B cell (primary cell): ENCODE measurements around the gene KCNA3. TPM values are rescaled to one million over a fixed set of nuclear protein-coding genes. Genes with fewer than 3 reads are reported as not detected.

ENCODE experiments used
- ATAC-seq: fragments of 200-7000 bp; cut with Tn5 transposase; one replicate; pipeline ENCODE4 v1.10.0; 2021; ENCODE audit warnings: low read depth, mild to moderate bottlenecking, moderate number of reproducible peaks, moderate library complexity
- CTCF ChIA-PET: fragments of 350-600 bp; sonication (Branson Sonifier 250); formaldehyde crosslinking; loops from one replicate; lab custom pipeline; 2021; ENCODE audit warnings: antibody characterized with exemption, inconsistent platforms; lab: Charles Lee
- POLR2A ChIA-PET: fragments of 350-600 bp; sonication (Branson Sonifier 250); formaldehyde crosslinking; loops from one replicate; lab custom pipeline; 2021; ENCODE audit warnings: antibody characterized with exemption; lab: Charles Lee
- DNase-seq: peaks from one replicate; pipeline ENCODE4 v3.0.0; 2013
- H2AFZ ChIP-seq: 2 replicates; pipeline ENCODE4 v1.6.1; 2012; ENCODE audit warnings: mild to moderate bottlenecking, low read depth, low read length; ENCODE audit not compliant: insufficient read depth, poor library complexity, severe bottlenecking
- H3K27ac ChIP-seq, 2 donors: 1 replicate in 1 of 2; 2 replicates in 1 of 2; pipeline ENCODE4 v1.5.1; 2012 to 2013; ENCODE audit warnings: low read length in 2 of 2, mild to moderate bottlenecking in 2 of 2, moderate library complexity in 1 of 2
- H3K27me3 ChIP-seq, 4 experiments: fragments of 200-600 bp in 1 of 4; sonication (generic) in 1 of 4; replicated peaks in 1 of 4; 1 replicate in 2 of 4; 2 replicates in 2 of 4; pipeline versions ENCODE4 v1.6.1 to v1.7.0; 2013 to 2016; ENCODE audit warnings: low read length in 3 of 4, mild to moderate bottlenecking in 2 of 4, mixed read lengths in 1 of 4, moderate library complexity in 1 of 4; ENCODE audit not compliant: insufficient read depth in 4 of 4, control insufficient read depth in 3 of 4; ENCODE audit errors: control extremely low read depth in 1 of 4
- H3K36me3 ChIP-seq, 2 experiments: replicated peaks in 1 of 2; 1 replicate in 1 of 2; 2 replicates in 1 of 2; pipeline versions ENCODE4 v1.6.1 to v1.7.1; 2013; ENCODE audit warnings: low read length in 1 of 2; ENCODE audit not compliant: insufficient read depth in 2 of 2, control insufficient read depth in 1 of 2; ENCODE audit errors: control extremely low read depth in 1 of 2, extremely low read depth in 1 of 2
- H3K4me1 ChIP-seq, 2 donors: fragments of 200-600 bp in 1 of 2; sonication (generic) in 1 of 2; 1 replicate in 1 of 2; 2 replicates in 1 of 2; pipeline versions ENCODE4 v1.5.1 to v1.6.1; 2013 to 2017; ENCODE audit warnings: low read length in 2 of 2; ENCODE audit not compliant: control insufficient read depth in 2 of 2, insufficient read depth in 2 of 2
- H3K4me2 ChIP-seq: replicated peaks from 2 replicates; pipeline ENCODE3; 2012; ENCODE audit warnings: mild to moderate bottlenecking, low read depth, low read length; ENCODE audit not compliant: poor library complexity, severe bottlenecking
- H3K4me3 ChIP-seq, 5 experiments: fragments of 200-600 bp in 1 of 5; sonication (generic) in 1 of 5; 1 replicate in 3 of 5; 2 replicates in 2 of 5; pipeline versions ENCODE4 v1.5.1 to v1.7.0; 2011 to 2016; ENCODE audit warnings: low read length in 4 of 5, mild to moderate bottlenecking in 4 of 5, low read depth in 2 of 5, control low read depth in 1 of 5, moderate library complexity in 1 of 5; ENCODE audit not compliant: insufficient read depth in 1 of 5; ENCODE audit errors: control extremely low read depth in 1 of 5, extremely low read depth in 1 of 5
- H3K79me2 ChIP-seq: fragments of 200-600 bp; sonication (generic); one replicate; pipeline ENCODE4 v1.6.0; 2016; ENCODE audit warnings: low read length; ENCODE audit not compliant: control insufficient read depth, insufficient read depth
- H3K9ac ChIP-seq: fragments of 200-600 bp; sonication (generic); 2 replicates; pipeline ENCODE4 v1.6.1; 2017; ENCODE audit warnings: mild to moderate bottlenecking, low read length, moderate library complexity
- H3K9me3 ChIP-seq, 3 donors: one replicate each; pipeline versions ENCODE4 v1.6.1 to v1.7.1; 2013; ENCODE audit warnings: low read length in 2 of 3; ENCODE audit not compliant: control insufficient read depth in 2 of 3, insufficient read depth in 1 of 3; ENCODE audit errors: control extremely low read depth in 1 of 3
- H4K20me1 ChIP-seq: 2 replicates; pipeline ENCODE4 v1.6.0; 2012; ENCODE audit warnings: mild to moderate bottlenecking, low read length; ENCODE audit not compliant: insufficient read depth, control insufficient read depth, poor library complexity, severe bottlenecking
- H3K27ac Mint-ChIP-seq: one replicate; pipeline ENCODE4 v1.8.0; 2021; ENCODE audit warnings: mixed read lengths
- H3K27me3 Mint-ChIP-seq: one replicate; pipeline ENCODE4 v1.8.0; 2021; ENCODE audit warnings: mixed read lengths
- H3K4me1 Mint-ChIP-seq: one replicate; pipeline ENCODE4 v1.8.0; 2021; ENCODE audit warnings: mixed read lengths
- H3K4me3 Mint-ChIP-seq: one replicate; pipeline ENCODE4 v1.8.0; 2021; ENCODE audit warnings: mixed read lengths
- H3K9me3 Mint-ChIP-seq: one replicate; pipeline ENCODE4 v1.8.0; 2022; ENCODE audit warnings: mixed read lengths; ENCODE audit not compliant: insufficient read depth
- CTCF ChIP-seq: fragments of 200-600 bp; IDR thresholded peaks from one replicate; pipeline ENCODE4 v1.8.0; 2022; ENCODE audit warnings: antibody characterized with exemption, mild to moderate bottlenecking
- EZH2 ChIP-seq: IDR thresholded peaks from 2 replicates; pipeline ENCODE4 v1.6.1; 2012; ENCODE audit warnings: borderline replicate concordance, low read depth, mild to moderate bottlenecking, moderate library complexity, low read length; ENCODE audit not compliant: insufficient read depth, poor library complexity, severe bottlenecking
- WGBS: methylation state at CpG from one replicate; pipeline ENCODE4 v1.1.5; 2013; ENCODE audit warnings: missing lambda C conversion rate; ENCODE audit not compliant: insufficient coverage; 5-methylcytosine and 5-hydroxymethylcytosine counted together
- intact Hi-C: fragments of 100-400 bp; cut with micrococcal nuclease; formaldehyde crosslinking; loops from one replicate; pipeline ENCODE4 v1.10.0; 2022
- polyA plus RNA-seq: library from polyadenylated mRNA; depleted of rRNA; stranded (reverse); fragments of >200 nt; gene quantifications from 2 replicates; pipeline ENCODE4 v1.2.3, GENCODE V29; 2012
- total RNA-seq, 2 donors: library from RNA; stranded (reverse); fragments of 120-200 nt in 1 of 2; gene quantifications; 1 replicate in 1 of 2; 2 replicates in 1 of 2; pipeline versions ENCODE4 v1.2.3 to v1.2.4, GENCODE V29; 2013 to 2022

KCNA3 gene
- total and polyA plus RNA-seq, 2 donors (not counting 1 experiment from before 2014, with no cell fraction given) = 17.5 to 60.0 TPM

- Mint-ChIP-seq H3K4me3 (no peak overlapping the region), H3K4me1 (peaks cover 2% of the 10 kb centered on the region), H3K9me3 (no peaks in the 10 kb centered on the region), H3K27me3 (peaks cover 3% of the 10 kb centered on the region), H3K27ac (no peak overlapping the region)
- Histone ChIP-seq H3K4me1 (no peaks in the 10 kb centered on the region), H3K4me3 (no peak overlapping the region), H4K20me1 (no peaks in the 10 kb centered on the region), H3K9ac (no peak overlapping the region), H3K36me3 (no peaks in the 10 kb centered on the region), H2AFZ (no peak overlapping the region), H3K9me3 (no peaks in the 10 kb centered on the region), H3K27me3 (no peaks in the 10 kb centered on the region), H3K27ac (no peak overlapping the region), H3K4me2 (no peak overlapping the region), H3K79me2 (no peaks in the 10 kb centered on the region)
- CTCF ChIA-PET = no interaction called here
- ATAC-seq = no peak
- WGBS = no CpG with 5 or more reads among the region's 1 CpG
- intact Hi-C loops = no loop called here
- TF ChIP-seq CTCF (no peak), EZH2 (no peak)
- POLR2A ChIA-PET = no interaction called here
- no peak for DNase-seq
Measured at GRCh38 chr1:110708974-110709440, 34.3 kb upstream of the KCNA3 start.

- H3K36me3 ChIP-seq = no peaks in the 10 kb centered on the region
Measured at GRCh38 chr1:110707232-110707631, 32.5 kb upstream of the KCNA3 start.

More at GRCh38 chr1:110707232-110707631, 32.5 kb upstream of the KCNA3 start:
- ChIA-PET CTCF (interaction anchor here (1.4 kb wide), 1 partner anchor 75 kb away, joined by 4 read pairs; no protein-coding TSS in a partner anchor), POLR2A (no interaction called here)
- Mint-ChIP-seq H3K9me3 (no peaks in the 10 kb centered on the region), H3K27me3 (peaks cover 3% of the 10 kb centered on the region), H3K27ac (no peak overlapping the region), H3K4me1 (peaks cover 2% of the 10 kb centered on the region), H3K4me3 (no peak overlapping the region)
- H3K27me3 ChIP-seq = no peaks in the 10 kb centered on the region
- 86% methylated on average over 2 of the region's 2 CpGs for WGBS
- H3K9ac ChIP-seq = no peak overlapping the region
- no peak overlapping the region for H3K4me3 ChIP-seq
- no peak for ATAC-seq
- no peak for DNase-seq
- no peak overlapping the region for H2AFZ ChIP-seq
- intact Hi-C loops = no loop called here
- H3K4me2 ChIP-seq = no peak overlapping the region
- no peaks in the 10 kb centered on the region for H3K4me1 ChIP-seq
- no peaks in the 10 kb centered on the region for H4K20me1 ChIP-seq
- H3K27ac ChIP-seq = no peak overlapping the region
- H3K79me2 ChIP-seq = no peaks in the 10 kb centered on the region
- H3K9me3 ChIP-seq = no peaks in the 10 kb centered on the region
- TF ChIP-seq CTCF = no peak
- no peak for TF ChIP-seq EZH2
